Measurements from ENCODE around the gene RAD51B.

GRCh38 chr14:68145539-68145938 lies 326.0 kb downstream of the RAD51B start:
- TF ChIP-seq POLR2A (IDR thresholded peaks at IDR 0.05) (no peak), CTCF (IDR thresholded peaks at IDR 0.05) (no peak)
